Smooth muscle cell (in vitro differentiated cells): Measurements from ENCODE around the gene TSPAN18. TPM values are rescaled to one million over a fixed set of nuclear protein-coding genes. Genes with fewer than 3 reads are reported as not detected.

Experiments
- DNase-seq: peaks from one replicate; lab custom pipeline; 2025; ENCODE audit not compliant: unreplicated experiment; lab: John Stamatoyannopoulos, UW
- H2AFZ ChIP-seq: fragments of 200-600 bp; sonication (generic); 2 replicates; pipeline ENCODE4 v1.6.0; 2016; ENCODE audit warnings: antibody characterized with exemption, low read depth, mild to moderate bottlenecking
- H3F3A ChIP-seq: fragments of 200-600 bp; sonication (generic); 2 replicates; pipeline ENCODE4 v1.6.0; 2017; ENCODE audit warnings: antibody characterized with exemption, low read depth
- H3K27ac ChIP-seq: fragments of 200-600 bp; sonication (generic); 2 replicates; pipeline ENCODE4 v1.5.1; 2016; ENCODE audit warnings: low read depth, mild to moderate bottlenecking
- H3K27me3 ChIP-seq: fragments of 200-600 bp; sonication (generic); 2 replicates; pipeline ENCODE4 v1.6.1; 2016; ENCODE audit warnings: low read depth, mild to moderate bottlenecking
- H3K36me3 ChIP-seq: fragments of 200-600 bp; sonication (generic); 2 replicates; pipeline ENCODE4 v1.5.1; 2016; ENCODE audit warnings: low read depth
- H3K4me1 ChIP-seq: fragments of 200-600 bp; sonication (generic); 2 replicates; pipeline ENCODE4 v1.5.1; 2016; ENCODE audit warnings: low read depth
- H3K4me2 ChIP-seq: fragments of 200-600 bp; sonication (generic); 2 replicates; pipeline ENCODE4 v1.6.0; 2016; ENCODE audit warnings: mild to moderate bottlenecking
- H3K4me3 ChIP-seq: fragments of 200-600 bp; sonication (generic); 2 replicates; pipeline ENCODE4 v1.5.1; 2016; ENCODE audit warnings: mild to moderate bottlenecking
- H3K79me2 ChIP-seq: fragments of 200-600 bp; sonication (generic); 2 replicates; pipeline ENCODE4 v1.6.0; 2016; ENCODE audit warnings: low read depth, mild to moderate bottlenecking
- H3K9ac ChIP-seq: fragments of 200-600 bp; sonication (generic); 2 replicates; pipeline ENCODE4 v1.6.0; 2016; ENCODE audit warnings: low read depth
- H3K9me3 ChIP-seq: fragments of 200-600 bp; sonication (generic); replicated peaks from 2 replicates; pipeline ENCODE4 v1.5.1; 2016; ENCODE audit warnings: low read depth
- H4K20me1 ChIP-seq: fragments of 200-600 bp; sonication (generic); 2 replicates; pipeline ENCODE4 v1.6.0; 2016; ENCODE audit warnings: low read depth
- CTCF ChIP-seq: fragments of 200-600 bp; sonication (generic); IDR thresholded peaks from 2 replicates; pipeline ENCODE4 v1.5.1; 2017; ENCODE audit warnings: borderline replicate concordance, mild to moderate bottlenecking, antibody characterized with exemption; ENCODE audit not compliant: insufficient read depth, poor library complexity, severe bottlenecking
- WGBS: methylation state at CpG from one replicate; pipeline ENCODE4 v1.1.7; 2016; ENCODE audit warnings: low lambda C conversion rate; 5-methylcytosine and 5-hydroxymethylcytosine counted together
- polyA plus RNA-seq: library from polyadenylated mRNA; unstranded; fragments of >200 nt; fragmentation: Nextera tagmentation; extraction: Ambion mirVana; gene quantifications from 2 replicates; pipeline ENCODE4 v1.2.1, GENCODE V29; 2016
- total RNA-seq: library from RNA; depleted of rRNA; stranded (reverse); fragments of >200 nt; gene quantifications from 2 replicates; pipeline ENCODE4 v1.2.3, GENCODE V29; 2014

The TSPAN18 gene
- total and polyA plus RNA-seq, 2 experiments from 2014 or later, result 3.4 to 15.3 TPM

- H2AFZ ChIP-seq, result no peak overlapping the region
- WGBS, result 83% methylated on average over 10 of the region's 10 CpGs
- TF ChIP-seq CTCF, result no peak
- no peak for DNase-seq
- H4K20me1 ChIP-seq, result no peaks in the 10 kb centered on the region
- H3K27me3 ChIP-seq, result no peaks in the 10 kb centered on the region
- no peaks in the 10 kb centered on the region for H3K9me3 ChIP-seq
- H3K27ac ChIP-seq, result no peak overlapping the region
- no peaks in the 10 kb centered on the region for H3K36me3 ChIP-seq
- peaks cover 11% of the 10 kb centered on the region for H3K4me1 ChIP-seq
- H3F3A ChIP-seq, result no peaks in the 10 kb centered on the region
- H3K79me2 ChIP-seq, result no peaks in the 10 kb centered on the region
- no peak overlapping the region for H3K4me2 ChIP-seq
- H3K4me3 ChIP-seq, result no peak overlapping the region
- H3K9ac ChIP-seq, result no peak overlapping the region
Measured at GRCh38 chr11:44779736-44780520, 53.2 kb downstream of the TSPAN18 start.

- Histone ChIP-seq H3K9ac (no peak overlapping the region), H3K9me3 (no peaks in the 10 kb centered on the region), H3K4me2 (peak overlapping the region; percentile 69), H3K4me1 (peaks cover 18% of the 10 kb centered on the region), H4K20me1 (no peaks in the 10 kb centered on the region), H3K27me3 (no peaks in the 10 kb centered on the region), H3K27ac (peak overlapping the region; percentile 18), H3K36me3 (no peaks in the 10 kb centered on the region), H3K4me3 (no peak overlapping the region), H3F3A (no peaks in the 10 kb centered on the region), H3K79me2 (no peaks in the 10 kb centered on the region), H2AFZ (no peak overlapping the region)
- peak; percentile 26 for DNase-seq
- TF ChIP-seq CTCF, result no peak
- 26% methylated on average over 9 of the region's 9 CpGs for WGBS
Measured at GRCh38 chr11:44780940-44781631, 54.3 kb downstream of the TSPAN18 start.

- peaks cover 19% of the 10 kb centered on the region for H3K4me1 ChIP-seq
- no peaks in the 10 kb centered on the region for H3K36me3 ChIP-seq
- no peaks in the 10 kb centered on the region for H3K79me2 ChIP-seq
- no peaks in the 10 kb centered on the region for H3K27me3 ChIP-seq
- H3K9ac ChIP-seq, result no peak overlapping the region
- H4K20me1 ChIP-seq, result no peaks in the 10 kb centered on the region
- H3K4me3 ChIP-seq, result no peak overlapping the region
- peak overlapping the region; percentile 3 for H3K4me2 ChIP-seq
- no peaks in the 10 kb centered on the region for H3K9me3 ChIP-seq
- 15% methylated on average over 2 of the region's 2 CpGs for WGBS
- DNase-seq, result no peak
- H3F3A ChIP-seq, result no peaks in the 10 kb centered on the region
- no peak for TF ChIP-seq CTCF
- H2AFZ ChIP-seq, result no peak overlapping the region
- no peak overlapping the region for H3K27ac ChIP-seq
Measured at GRCh38 chr11:44781655-44782054, 54.9 kb downstream of the TSPAN18 start.
